Measurements from ENCODE around the gene IFI27L2. TPM values are rescaled to one million over a fixed set of nuclear protein-coding genes. Genes with fewer than 3 reads are reported as not detected.

IFI27L2 gene
- total RNA-seq, 1 donor from 2014 or later, result 171 TPM

DNA sequence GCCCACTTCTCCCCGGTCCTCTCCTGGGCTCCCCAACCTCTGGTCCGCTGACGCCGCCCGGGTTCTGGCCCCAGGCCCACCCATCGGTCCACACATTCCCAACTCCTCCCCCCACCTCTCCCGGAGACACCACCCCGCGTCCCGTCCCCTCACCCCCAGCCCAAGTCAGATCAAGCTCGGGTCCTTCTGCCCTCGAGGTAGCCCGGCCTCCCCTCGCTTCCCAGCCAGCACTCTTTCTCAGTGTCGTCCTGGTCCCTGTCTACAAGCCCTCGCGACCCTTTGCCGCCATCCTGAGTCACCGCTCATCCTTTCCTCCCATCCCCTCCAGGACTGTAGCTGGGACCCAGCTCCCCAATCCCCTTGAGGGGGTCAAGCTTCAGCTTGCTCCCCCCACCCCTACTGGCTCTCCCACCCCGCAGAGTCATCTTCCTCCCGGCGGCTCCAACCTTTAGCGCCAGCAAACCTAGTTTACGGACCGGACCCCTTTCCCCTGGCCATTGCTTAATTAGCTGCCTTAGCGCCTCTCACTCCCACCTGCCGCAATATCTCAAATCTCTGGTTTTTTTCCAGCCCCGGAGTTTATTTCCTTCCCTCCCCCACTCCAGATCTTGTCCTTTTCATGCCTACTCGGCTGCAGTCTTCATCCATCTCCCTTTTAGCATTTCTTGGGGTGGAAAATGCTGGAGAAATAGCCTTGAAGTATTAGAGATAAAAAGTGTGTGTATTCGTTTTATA lies 45.8 kb upstream of the IFI27L2 start:
- no peaks in the 10 kb centered on the region for H3K27me3 ChIP-seq
- intact Hi-C loops (cut with DNase I), result no loop called here
- no peak for DNase-seq (ENCODE audit: extremely low spot score in 2 of 2)

DNA sequence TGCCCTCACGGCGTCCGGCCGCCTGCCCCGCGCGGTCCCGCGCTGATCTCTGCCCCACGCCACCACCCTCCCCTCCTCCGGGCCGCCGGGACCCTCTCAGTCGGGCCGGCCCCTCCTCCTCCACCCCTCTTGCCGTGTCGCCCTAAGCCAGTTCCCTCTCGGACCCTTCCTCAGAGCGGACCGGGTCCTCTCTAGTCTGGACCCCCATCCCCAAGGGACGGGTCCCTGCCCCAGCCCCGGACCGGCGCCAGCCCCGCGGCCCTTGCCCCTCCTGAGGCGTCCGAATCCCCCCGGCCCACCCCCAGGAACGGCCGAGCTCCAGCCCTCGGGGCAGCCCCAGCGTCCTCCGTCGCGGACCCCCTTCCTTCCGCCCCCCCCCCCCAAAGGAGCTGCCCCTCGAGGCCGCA lies 45.2 kb upstream of the IFI27L2 start:
- peak overlapping the region; percentile 72 to 76 for H3K4me3 ChIP-seq
- DNase-seq (ENCODE audit: extremely low spot score in 2 of 2), result no peak
- peak overlapping the region; percentile 72 for H3K27ac ChIP-seq
- peaks cover 22% of the 10 kb centered on the region for H3K4me1 ChIP-seq
- no peaks in the 10 kb centered on the region for H3K9me3 ChIP-seq
- intact Hi-C loops (cut with DNase I), result no loop called here
- H3K36me3 ChIP-seq, result no peaks in the 10 kb centered on the region
- TF ChIP-seq POLR2A (IDR thresholded peaks at IDR 0.05), result no peak
- TF ChIP-seq POLR2AphosphoS5 (IDR thresholded peaks at IDR 0.05; ENCODE audit: insufficient read depth in 1 of 2, low read depth in 1 of 2), result no peak
- TF ChIP-seq, protein P1, sequence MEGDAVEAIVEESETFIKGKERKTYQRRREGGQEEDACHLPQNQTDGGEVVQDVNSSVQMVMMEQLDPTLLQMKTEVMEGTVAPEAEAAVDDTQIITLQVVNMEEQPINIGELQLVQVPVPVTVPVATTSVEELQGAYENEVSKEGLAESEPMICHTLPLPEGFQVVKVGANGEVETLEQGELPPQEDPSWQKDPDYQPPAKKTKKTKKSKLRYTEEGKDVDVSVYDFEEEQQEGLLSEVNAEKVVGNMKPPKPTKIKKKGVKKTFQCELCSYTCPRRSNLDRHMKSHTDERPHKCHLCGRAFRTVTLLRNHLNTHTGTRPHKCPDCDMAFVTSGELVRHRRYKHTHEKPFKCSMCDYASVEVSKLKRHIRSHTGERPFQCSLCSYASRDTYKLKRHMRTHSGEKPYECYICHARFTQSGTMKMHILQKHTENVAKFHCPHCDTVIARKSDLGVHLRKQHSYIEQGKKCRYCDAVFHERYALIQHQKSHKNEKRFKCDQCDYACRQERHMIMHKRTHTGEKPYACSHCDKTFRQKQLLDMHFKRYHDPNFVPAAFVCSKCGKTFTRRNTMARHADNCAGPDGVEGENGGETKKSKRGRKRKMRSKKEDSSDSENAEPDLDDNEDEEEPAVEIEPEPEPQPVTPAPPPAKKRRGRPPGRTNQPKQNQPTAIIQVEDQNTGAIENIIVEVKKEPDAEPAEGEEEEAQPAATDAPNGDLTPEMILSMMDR (IDR thresholded peaks at IDR 0.05), result no peak
- H3K27me3 ChIP-seq, result no peaks in the 10 kb centered on the region

More for the DNA sequence above, 45.8 kb upstream of the IFI27L2 start:
- Histone ChIP-seq H3K36me3 (no peaks in the 10 kb centered on the region), H3K9me3 (no peaks in the 10 kb centered on the region), H3K4me1 (peaks cover 22% of the 10 kb centered on the region), H3K4me3 (peak overlapping the region; percentile 72 to 76), H3K27ac (peak overlapping the region; percentile 72)
- TF ChIP-seq POLR2AphosphoS5 (IDR thresholded peaks at IDR 0.05; ENCODE audit: insufficient read depth in 1 of 2, low read depth in 1 of 2) (no peak), POLR2A (IDR thresholded peaks at IDR 0.05) (no peak)
- TF ChIP-seq, protein P1 (IDR thresholded peaks at IDR 0.05), result no peak

DNA sequence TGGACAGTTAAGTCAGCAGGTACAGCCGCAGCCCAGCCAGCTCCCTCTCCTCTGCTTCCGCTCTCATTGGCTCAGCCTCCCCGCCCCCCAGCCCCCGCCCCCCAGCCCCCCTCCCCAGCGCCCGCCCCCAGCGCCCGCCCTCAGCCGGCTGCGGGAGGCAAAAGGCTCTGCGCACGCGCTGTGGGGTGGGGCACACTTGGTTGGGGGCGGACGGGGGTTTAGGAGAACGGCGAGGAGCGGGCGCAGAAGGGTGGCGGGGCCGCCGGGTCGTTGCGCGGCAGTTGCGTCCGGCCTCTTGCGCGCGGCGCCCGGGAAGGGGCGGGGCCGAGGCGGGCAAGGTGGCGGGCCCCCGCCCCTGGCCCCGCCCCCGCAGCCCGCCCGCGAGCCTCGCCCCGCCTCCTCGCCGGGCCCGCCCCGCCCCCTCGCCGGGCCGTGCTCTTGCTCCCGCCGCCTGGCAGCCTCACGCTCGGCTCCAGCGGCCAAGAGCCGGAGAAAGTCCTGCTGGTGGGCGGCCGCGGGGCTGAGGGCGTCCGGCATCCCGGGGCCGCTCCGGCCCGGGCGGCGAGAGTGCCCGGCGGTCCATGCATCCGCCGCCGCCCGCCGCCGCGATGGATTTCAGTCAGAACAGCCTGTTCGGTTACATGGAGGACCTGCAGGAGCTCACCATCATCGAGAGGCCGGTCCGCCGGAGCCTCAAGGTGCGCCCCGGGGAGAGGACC lies 44.6 kb upstream of the IFI27L2 start, which contains the start of gene PPP4R4:
Gene PPP4R4 (plus strand): TSS at position 438 of the 719 bp plus-strand sequence. CDS start 144 bp downstream, at position 582.
- TF ChIP-seq POLR2A (IDR thresholded peaks at IDR 0.05), result no peak
- TF ChIP-seq POLR2AphosphoS5 (IDR thresholded peaks at IDR 0.05; ENCODE audit: insufficient read depth in 1 of 2, low read depth in 1 of 2), result no peak
- TF ChIP-seq, protein P1 (IDR thresholded peaks at IDR 0.05), result no peak
- Histone ChIP-seq H3K27ac (peak within 1 kb of the TSS; percentile 85), H3K4me3 (peak within 1 kb of the TSS; percentile 72 to 76), H3K36me3 (no peaks in the 10 kb centered on the region), H3K27me3 (no peaks in the 10 kb centered on the region), H3K9me3 (no peaks in the 10 kb centered on the region), H3K4me1 (peaks cover 22% of the 10 kb centered on the region)
- intact Hi-C loops (cut with DNase I), result no loop called here
- DNase-seq (ENCODE audit: extremely low spot score in 2 of 2), result peak in 1 of 2 donors; percentile 91

DNA sequence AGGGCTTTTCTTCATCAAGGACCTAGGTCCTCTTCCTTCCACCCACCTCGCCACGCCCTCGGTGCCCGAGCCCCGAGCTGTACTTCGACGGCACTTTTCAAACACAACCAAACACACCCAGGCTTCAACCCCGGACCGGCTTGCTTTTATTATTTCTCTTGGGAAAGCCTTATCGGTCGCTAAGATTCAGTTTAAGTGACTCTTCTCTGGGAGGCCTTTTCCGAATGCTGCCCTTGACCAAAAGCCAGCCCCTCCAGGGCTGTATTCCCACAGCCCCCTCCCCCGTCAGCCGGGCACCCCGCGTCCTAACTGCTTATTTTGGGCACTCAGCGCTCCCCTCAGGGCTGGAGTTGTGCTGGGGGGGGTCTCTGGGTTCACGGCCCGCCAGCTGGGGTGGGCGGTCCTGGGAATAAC lies 44.1 kb upstream of the IFI27L2 start:
- H3K4me3 ChIP-seq, result peak overlapping the region; percentile 72 to 76
- TF ChIP-seq POLR2A (IDR thresholded peaks at IDR 0.05) (no peak), POLR2AphosphoS5 (IDR thresholded peaks at IDR 0.05; ENCODE audit: insufficient read depth in 1 of 2, low read depth in 1 of 2) (peak in 1 of 2 donors; percentile 48)
- TF ChIP-seq, protein P1 (IDR thresholded peaks at IDR 0.05), result no peak
- H3K27me3 ChIP-seq, result no peaks in the 10 kb centered on the region
- H3K36me3 ChIP-seq, result no peaks in the 10 kb centered on the region
- H3K4me1 ChIP-seq, result peaks cover 22% of the 10 kb centered on the region
- peak overlapping the region; percentile 85 for H3K27ac ChIP-seq
- DNase-seq (ENCODE audit: extremely low spot score in 2 of 2), result no peak
- intact Hi-C loops (cut with DNase I), result no loop called here
- H3K9me3 ChIP-seq, result no peaks in the 10 kb centered on the region

Measured in vagina (tissue), 2 donors.